ENCODE results near the gene HAGHL. TPM values are rescaled to one million over a fixed set of nuclear protein-coding genes. Genes with fewer than 3 reads are reported as not detected.

HAGHL gene
- total RNA-seq, 1 donor from 2014 or later, result 8.9 TPM

DNA sequence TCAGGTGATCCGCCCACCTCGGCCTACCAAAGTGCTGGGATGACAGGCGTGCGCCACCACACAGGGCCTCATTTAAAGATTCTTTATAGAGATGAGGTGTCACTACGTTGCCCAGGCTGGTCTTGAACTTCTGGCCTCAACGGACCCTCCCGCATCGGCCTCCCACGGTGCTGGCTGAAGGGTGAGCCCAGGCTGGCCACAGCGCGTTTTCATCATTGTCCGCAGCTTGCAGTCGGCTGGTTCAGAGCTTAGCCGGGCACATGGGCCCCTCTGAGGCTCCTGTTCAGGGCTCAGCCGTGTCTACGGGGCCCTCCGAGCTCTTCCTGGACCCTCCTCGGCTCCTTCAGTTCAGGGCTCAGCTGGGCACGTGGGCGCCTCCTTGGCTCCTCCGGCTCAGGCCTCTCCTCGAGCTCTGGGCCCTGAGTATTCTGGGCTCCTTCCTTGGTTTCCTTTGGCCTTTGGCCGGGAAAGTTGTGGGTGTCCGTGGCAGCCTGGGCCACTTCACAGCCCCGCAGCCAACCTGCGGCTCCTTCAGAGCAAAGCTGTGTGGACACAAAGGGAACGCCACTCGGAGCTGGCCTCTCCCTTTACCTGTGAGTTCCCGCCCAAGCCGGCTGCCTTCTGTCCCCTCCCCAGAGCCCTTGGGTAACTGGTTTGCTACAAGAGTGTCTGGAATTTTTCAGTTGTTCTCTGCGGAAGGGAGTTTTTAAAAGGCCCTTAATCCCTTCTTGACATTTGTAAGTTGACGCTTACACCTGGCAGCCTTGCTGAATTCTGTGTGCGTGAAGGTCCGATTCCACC, 32.4 kb downstream of the HAGHL start:
- TF ChIP-seq, protein P1, sequence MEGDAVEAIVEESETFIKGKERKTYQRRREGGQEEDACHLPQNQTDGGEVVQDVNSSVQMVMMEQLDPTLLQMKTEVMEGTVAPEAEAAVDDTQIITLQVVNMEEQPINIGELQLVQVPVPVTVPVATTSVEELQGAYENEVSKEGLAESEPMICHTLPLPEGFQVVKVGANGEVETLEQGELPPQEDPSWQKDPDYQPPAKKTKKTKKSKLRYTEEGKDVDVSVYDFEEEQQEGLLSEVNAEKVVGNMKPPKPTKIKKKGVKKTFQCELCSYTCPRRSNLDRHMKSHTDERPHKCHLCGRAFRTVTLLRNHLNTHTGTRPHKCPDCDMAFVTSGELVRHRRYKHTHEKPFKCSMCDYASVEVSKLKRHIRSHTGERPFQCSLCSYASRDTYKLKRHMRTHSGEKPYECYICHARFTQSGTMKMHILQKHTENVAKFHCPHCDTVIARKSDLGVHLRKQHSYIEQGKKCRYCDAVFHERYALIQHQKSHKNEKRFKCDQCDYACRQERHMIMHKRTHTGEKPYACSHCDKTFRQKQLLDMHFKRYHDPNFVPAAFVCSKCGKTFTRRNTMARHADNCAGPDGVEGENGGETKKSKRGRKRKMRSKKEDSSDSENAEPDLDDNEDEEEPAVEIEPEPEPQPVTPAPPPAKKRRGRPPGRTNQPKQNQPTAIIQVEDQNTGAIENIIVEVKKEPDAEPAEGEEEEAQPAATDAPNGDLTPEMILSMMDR (IDR thresholded peaks at IDR 0.05), result no peak
- peak; percentile 85 for ATAC-seq
- Histone ChIP-seq H3K4me1 (no peaks in the 10 kb centered on the region), H3K36me3 (no peaks in the 10 kb centered on the region), H3K4me3 (no peak overlapping the region), H3K27me3 (no peaks in the 10 kb centered on the region), H3K9me3 (no peaks in the 10 kb centered on the region), H3K27ac (peak overlapping the region; percentile 76)
- intact Hi-C loops (cut with DNase I), result no loop called here
- DNase-seq, result peak; percentile 89

DNA sequence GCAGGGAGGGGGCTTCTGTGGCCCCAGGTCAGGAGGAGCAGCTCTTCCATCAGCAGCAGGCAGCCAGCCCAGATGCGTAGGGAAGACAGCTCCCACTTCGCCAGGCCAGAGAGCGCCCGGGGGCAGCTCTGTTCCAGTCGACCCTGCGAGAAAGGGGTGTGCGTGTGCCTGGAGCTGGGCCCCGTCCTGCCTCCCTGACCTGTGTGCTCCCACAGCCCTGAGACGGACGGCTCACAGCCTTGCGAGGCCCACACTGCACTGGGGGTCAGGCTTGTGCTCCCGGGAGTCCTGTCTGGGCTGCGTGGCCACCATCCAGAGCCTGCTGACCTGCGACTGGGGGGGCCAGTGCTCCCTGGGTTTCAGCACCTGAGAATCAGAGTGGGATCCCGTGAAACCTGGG, 33.2 kb downstream of the HAGHL start:
- Histone ChIP-seq H3K27me3 (no peaks in the 10 kb centered on the region), H3K9me3 (no peaks in the 10 kb centered on the region), H3K4me1 (no peaks in the 10 kb centered on the region), H3K4me3 (no peak overlapping the region), H3K36me3 (no peaks in the 10 kb centered on the region), H3K27ac (peak overlapping the region; percentile 70)
- ATAC-seq, result peak; percentile 3
- TF ChIP-seq, protein P1 (IDR thresholded peaks at IDR 0.05), result no peak
- DNase-seq, result no peak
- intact Hi-C loops (cut with DNase I), result no loop called here

DNA sequence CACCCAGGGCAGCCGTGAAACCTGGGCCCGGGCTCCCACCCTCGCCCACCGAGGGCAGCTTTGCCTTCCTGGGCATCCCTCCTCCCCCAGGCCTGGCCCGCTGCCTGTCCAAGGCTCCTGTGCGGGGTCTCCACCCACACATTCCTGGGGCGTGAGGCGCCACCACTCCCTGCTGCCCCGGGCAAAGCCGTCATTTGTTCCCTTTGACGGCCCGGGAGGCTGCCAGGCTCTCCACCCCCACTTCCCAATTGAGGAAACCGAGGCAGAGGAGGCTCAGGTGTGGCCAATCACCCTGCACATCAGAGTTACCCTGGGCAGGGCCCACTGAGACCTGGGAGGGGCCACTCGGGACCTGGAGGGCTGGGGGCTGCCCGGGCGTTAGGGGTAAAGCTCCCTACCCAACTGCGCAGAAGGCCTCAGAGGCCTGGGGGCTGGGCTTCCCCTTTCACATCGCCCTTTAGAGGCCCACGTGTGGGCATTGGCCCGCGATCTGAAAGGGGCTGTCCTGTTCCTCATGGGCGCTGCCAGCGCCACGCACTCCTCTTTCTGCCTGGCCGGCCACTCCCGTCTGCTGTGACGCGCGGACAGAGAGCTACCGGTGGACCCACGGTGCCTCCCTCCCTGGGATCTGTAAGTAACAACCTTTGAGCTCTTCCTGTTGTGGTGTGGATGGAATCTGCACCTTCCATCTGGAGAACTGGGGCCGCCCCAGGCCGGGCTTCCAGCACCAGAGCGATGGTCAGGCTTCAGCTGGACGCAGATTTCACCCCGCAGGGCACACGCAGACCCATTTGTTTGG, 33.8 kb downstream of the HAGHL start, which contains the start of gene MSLN:
Gene MSLN, plus strand, starts transcription at position 190 of the 799 bp plus-strand sequence. CDS start 1,947 bp downstream, outside the sequence.
- intact Hi-C loops (cut with DNase I), result no loop called here
- Histone ChIP-seq H3K27ac (peak within 1 kb of the TSS; percentile 70), H3K4me3 (peak within 1 kb of the TSS; percentile 19), H3K9me3 (no peaks in the 10 kb centered on the region), H3K36me3 (no peaks in the 10 kb centered on the region), H3K4me1 (no peaks in the 10 kb centered on the region), H3K27me3 (no peaks in the 10 kb centered on the region)
- ATAC-seq (peak; percentile 50), DNase-seq (peak; percentile 73)
- TF ChIP-seq, protein P1 (IDR thresholded peaks at IDR 0.05), result no peak

GRCh38 chr16:761625-762513, 35.0 kb downstream of the HAGHL start:
- ATAC-seq, result no peak
- Histone ChIP-seq H3K4me1 (no peaks in the 10 kb centered on the region), H3K27me3 (no peaks in the 10 kb centered on the region), H3K9me3 (no peaks in the 10 kb centered on the region), H3K27ac (peak overlapping the region; percentile 24), H3K4me3 (peak overlapping the region; percentile 19), H3K36me3 (no peaks in the 10 kb centered on the region)
- TF ChIP-seq, protein P1 (IDR thresholded peaks at IDR 0.05), result no peak
- peak; percentile 67 for DNase-seq
- intact Hi-C loops (cut with DNase I), result no loop called here

GRCh38 chr16:762595-763268, 35.8 kb downstream of the HAGHL start:
- no peaks in the 10 kb centered on the region for H3K27me3 ChIP-seq
- TF ChIP-seq, protein P1 (IDR thresholded peaks at IDR 0.05), result no peak
- H3K4me3 ChIP-seq, result no peak overlapping the region
- DNase-seq (peak; percentile 61), ATAC-seq (no peak)
- no peaks in the 10 kb centered on the region for H3K4me1 ChIP-seq
- H3K9me3 ChIP-seq, result no peaks in the 10 kb centered on the region
- H3K27ac ChIP-seq, result no peak overlapping the region
- H3K36me3 ChIP-seq, result no peaks in the 10 kb centered on the region
- intact Hi-C loops (cut with DNase I), result no loop called here

All from upper lobe of right lung (tissue), 1 donor.